ENCODE measurements around the gene TBC1D21.

Gene TBC1D21

DNA sequence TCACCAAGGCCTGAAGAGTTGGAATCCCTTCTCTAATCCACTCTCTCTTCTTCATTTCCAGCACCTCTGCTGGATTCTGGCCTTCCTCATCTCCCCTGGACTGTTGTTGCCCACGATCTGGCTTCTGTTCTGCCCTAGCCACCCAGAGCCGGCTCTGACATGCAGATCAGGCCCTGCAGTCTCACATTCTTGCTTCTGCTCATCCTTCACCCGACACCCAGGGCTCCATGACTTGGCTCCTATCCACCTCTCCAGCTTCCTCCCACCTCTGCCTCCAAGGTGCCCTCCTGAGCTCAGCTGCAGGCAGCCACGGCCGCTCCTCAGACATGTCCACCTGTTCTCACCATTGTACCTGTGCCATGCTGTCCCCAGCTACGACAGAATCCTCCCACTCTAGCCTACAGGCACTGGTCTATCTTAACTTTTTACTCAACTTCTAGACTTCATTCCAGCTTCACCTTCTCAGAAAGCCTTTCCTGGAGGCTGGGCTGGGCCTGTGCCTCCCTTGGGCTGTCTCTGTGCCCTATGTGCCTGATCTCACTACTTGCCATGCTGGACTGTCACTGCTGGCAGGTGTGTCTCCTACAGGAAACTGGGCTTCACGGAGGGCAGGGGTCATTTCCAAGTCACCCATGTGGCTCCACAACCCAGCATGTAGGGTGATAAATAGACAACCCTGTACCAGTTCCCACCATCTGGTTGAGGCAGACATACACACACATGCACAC lies 16.0 kb upstream of the TBC1D21 start:
- TF ChIP-seq CTCF (IDR thresholded peaks at IDR 0.05; ENCODE audit: low read depth, low read length, missing control alignments): no peak
- no peak for DNase-seq (ENCODE audit: low read depth)
- no peak overlapping the region for H3K4me3 ChIP-seq (ENCODE audit: low read depth, low read length)

- TF ChIP-seq CTCF (IDR thresholded peaks at IDR 0.05; ENCODE audit: low read depth, low read length, missing control alignments): no peak
- no peak overlapping the region for H3K4me3 ChIP-seq (ENCODE audit: low read depth, low read length)
- DNase-seq (ENCODE audit: low read depth): no peak
Measured at GRCh38 chr15:73858062-73858461, 15.3 kb upstream of the TBC1D21 start.

DNA sequence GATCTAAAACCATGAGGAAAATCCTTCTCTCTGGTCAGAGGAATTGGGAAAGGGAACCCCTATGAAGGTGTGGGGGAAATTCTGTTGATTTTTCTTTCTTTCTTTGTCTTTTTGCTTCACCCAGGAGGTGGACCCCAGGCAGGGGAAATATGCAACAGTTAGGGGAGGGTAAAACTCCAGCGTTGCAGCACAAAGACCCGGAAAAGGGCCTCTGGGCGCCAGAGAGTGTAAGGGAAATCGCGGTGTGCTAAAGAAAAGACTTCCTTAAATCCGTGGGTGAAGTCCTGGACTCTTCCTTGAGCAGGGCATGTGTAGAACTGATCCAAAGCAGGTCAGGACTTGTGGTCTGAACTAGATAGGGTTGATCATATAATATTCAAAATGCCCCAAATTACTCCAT lies 11.1 kb upstream of the TBC1D21 start:
- no peak for DNase-seq (ENCODE audit: low read depth)
- no peak overlapping the region for H3K4me3 ChIP-seq (ENCODE audit: low read depth, low read length)
- TF ChIP-seq CTCF (IDR thresholded peaks at IDR 0.05; ENCODE audit: low read depth, low read length, missing control alignments): no peak

DNA sequence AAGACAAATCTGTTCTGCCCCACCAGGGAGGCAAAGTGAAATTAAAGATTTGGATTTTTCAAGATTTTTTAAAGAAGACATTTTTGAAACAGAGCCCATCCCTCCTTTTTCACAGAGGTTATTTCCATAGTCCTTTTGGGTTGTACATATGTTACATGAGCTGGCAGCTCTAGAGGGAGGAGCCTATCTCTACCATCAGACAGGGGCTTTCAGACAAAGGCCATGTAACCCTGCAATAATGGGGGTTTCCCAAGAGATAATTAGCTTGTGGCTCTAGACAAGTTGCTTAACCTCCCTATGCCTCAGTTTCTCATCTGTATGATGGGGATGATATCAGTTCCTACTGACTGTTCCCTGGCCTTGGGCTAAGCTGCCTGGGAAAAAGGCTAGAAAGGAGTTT lies 8.0 kb upstream of the TBC1D21 start:
- H3K4me3 ChIP-seq (ENCODE audit: low read depth, low read length): no peak overlapping the region
- no peak for TF ChIP-seq CTCF (IDR thresholded peaks at IDR 0.05; ENCODE audit: low read depth, low read length, missing control alignments)
- no peak for DNase-seq (ENCODE audit: low read depth)

DNA sequence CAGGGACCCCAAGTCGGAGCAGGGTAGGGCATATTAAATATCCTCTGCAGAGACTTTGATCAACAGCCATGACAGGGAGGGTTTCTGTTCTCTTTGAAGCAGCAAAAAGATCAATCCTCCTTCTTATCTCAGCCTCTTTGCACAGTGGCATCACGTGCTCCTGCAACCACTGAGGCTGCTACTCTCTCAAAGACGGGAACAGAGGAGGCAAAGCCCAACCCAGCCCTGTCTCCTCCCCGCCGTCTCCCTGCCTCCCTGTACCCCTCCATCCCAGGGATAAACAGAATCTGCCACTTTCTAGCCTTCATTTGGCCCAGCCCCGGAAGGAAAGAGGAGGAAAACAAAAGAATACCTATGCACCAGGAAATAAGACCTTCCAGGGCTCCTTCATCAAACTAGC lies 7.5 kb upstream of the TBC1D21 start:
- no peak for DNase-seq (ENCODE audit: low read depth)
- no peak for TF ChIP-seq CTCF (IDR thresholded peaks at IDR 0.05; ENCODE audit: low read depth, low read length, missing control alignments)
- no peak overlapping the region for H3K4me3 ChIP-seq (ENCODE audit: low read depth, low read length)

DNA sequence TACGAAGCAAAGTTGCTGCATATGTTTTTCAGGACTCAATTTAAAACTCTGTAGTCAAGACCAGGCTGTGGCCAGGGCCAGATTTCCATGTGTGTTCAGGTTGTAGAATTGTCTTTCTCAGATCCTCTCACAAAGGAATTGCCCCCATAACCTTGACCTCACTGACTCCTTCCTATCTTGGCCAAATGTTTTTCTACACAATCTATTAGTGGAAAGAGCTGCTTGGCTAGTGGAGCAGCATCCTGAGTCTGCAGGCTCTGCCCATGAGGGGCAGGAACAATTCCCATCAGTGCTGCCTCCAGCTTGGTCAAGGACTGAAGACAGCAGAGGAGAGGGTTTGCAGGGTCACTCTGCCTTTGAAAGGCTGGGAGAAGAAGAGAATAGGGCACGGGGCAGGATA lies 6.9 kb upstream of the TBC1D21 start:
- DNase-seq (ENCODE audit: low read depth): no peak
- no peak overlapping the region for H3K4me3 ChIP-seq (ENCODE audit: low read depth, low read length)
- no peak for TF ChIP-seq CTCF (IDR thresholded peaks at IDR 0.05; ENCODE audit: low read depth, low read length, missing control alignments)

- no peak for TF ChIP-seq CTCF (IDR thresholded peaks at IDR 0.05; ENCODE audit: low read depth, low read length, missing control alignments)
- DNase-seq (ENCODE audit: low read depth): no peak
- H3K4me3 ChIP-seq (ENCODE audit: low read depth, low read length): no peak overlapping the region
Measured at GRCh38 chr15:73866881-73867410, 6.4 kb upstream of the TBC1D21 start.
